Measurements from ENCODE around the gene ABTB1. TPM values are rescaled to one million over a fixed set of nuclear protein-coding genes. Genes with fewer than 3 reads are reported as not detected.
"Not testable (repeated sequence)": the region's sequence is repeated elsewhere in the genome, so short reads cannot be mapped to it uniquely, and the experiment has no call there.

Gene ABTB1
- polyA plus RNA-seq, 12 donors = 9.9 to 23.0 (median 12.8) TPM; not detected in 1

DNA sequence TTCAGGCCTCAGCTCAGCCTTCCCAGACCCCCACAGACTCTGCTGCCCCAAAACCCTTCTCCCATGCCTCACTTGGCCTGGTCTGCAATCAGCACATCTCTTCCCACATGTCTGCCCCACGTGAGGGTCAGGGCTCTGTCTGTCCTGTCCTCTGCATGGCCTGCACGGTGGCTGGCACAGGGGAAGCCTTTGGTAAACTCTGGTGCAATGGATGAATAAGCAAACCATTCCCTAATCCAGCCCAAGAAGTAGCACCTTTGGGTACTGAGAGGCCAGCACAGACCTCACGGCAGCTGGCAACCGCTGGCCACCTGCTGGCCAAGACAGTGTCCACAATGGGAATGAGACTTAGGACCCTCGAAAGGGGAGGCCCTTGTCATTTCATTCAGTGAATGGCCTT, 27.7 kb downstream of the ABTB1 start:
- no peak for DNase-seq

DNA sequence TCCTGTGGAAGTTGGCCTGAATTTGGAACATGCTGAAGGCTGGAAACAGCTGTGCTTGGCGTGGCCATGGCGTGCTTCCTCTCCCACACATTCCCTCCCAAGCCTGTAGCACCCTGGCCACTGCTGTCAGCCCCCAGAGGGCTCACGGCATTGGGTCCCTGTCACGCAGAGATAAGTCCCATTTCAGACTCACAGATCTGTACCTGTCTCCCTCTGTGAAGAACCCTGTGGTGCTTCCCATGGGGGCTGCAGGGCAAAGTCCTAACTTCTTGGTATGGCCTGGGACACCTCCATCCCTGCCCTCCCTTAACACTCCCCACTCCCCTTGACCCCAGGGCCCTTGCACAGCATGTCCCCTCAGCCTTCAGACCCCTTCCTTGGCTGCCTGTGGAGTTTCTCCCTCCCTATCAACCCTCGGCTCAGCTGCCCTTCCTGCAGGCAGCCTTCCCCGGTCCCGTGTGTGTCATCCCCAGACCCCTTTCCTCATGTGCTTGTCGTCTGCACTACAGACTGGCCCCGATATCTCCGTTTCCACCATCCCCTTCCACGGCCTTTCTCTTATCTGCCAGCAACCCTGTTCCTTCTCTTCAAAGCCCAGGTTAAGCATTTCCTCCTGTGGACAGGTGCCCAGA, 28.6 kb downstream of the ABTB1 start:
- DNase-seq = no peak

DNA sequence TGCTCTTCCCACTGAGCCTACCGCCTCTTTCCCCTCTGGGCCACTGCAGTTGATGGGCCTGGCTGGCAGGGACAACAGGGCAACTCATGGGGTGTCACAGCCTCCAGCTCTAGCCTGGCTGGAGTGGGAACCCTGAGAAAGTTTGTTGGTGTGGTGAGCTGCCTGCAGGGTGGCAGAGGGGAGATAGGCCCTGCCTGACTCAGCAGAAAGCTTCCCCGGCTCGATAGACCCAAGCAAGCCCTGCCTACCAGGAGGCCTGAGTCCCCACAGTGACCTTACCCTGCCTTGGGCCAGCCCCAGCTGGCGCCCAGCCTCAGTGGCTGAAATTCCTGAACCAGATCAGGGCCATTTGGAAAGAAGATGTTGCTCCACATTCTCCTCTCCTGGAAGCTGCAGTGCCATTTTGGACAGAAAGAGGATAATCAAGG, 29.4 kb downstream of the ABTB1 start:
- DNase-seq = no peak

DNA sequence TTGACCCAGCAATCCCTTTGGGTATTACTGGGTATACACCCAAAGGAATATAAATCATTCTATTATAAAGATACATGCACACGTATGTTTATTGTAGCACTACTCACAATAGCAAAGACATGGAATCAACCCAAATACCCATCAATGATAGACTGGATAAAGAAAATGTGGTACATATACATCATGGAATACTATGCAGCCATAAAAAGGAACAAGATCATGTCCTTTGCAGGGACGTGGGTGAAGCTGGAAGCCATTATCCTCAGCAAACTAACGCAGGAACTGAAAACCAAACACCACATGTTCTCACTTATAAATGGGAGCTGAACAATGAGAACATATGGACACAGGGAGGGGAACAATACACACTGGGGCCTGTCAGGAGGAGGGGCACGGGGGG, 32.1 kb downstream of the ABTB1 start:
- DNase-seq = not testable (repeated sequence)

DNA sequence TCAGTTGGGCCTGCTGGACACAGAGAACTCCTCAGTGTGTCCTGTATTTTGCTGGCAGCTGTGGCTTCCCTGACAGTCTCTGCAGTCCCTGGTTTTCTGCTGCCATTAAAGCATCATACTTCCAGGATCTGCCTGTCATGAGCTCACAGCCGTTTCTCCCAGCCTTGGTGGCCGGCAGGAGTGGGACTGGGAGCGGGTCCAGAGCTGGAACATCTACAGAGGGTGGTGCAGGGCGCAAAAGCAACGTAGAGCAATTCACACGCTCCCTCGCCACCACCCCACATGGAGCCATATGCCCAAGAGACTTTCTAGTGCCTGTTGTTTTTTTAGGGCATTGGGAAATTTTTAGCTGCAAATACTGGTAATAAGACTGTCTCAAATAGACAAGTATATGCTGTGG, 33.6 kb downstream of the ABTB1 start:
- no peak for DNase-seq

DNA sequence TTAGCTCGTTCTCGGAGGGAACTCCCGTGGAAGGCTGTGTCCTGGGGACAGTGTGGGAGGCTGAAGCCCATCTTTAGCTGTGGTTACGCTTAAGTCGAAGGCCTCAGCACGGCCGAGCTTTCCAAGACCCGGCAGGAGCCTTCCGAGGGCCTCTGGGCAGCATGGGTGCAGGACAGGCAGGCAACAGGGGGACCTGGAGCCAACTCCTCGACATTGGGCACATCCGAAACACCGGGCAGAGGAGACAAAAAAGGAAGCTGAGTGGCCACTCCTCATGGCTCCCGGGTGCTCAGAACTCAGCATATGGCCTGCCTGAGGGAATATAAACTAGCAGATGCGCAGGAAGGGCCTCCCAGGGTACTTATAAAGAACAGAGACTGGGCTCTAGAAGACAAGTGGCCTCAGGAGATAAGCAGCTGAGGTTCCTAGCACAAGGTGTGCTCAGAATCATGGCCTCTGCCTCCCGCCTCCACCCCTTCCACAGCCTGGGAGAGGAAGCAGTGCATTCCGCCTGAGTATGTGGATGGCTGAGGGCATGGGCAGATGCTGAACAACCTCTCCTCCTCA, 34.1 kb downstream of the ABTB1 start:
- no peak for DNase-seq

DNA sequence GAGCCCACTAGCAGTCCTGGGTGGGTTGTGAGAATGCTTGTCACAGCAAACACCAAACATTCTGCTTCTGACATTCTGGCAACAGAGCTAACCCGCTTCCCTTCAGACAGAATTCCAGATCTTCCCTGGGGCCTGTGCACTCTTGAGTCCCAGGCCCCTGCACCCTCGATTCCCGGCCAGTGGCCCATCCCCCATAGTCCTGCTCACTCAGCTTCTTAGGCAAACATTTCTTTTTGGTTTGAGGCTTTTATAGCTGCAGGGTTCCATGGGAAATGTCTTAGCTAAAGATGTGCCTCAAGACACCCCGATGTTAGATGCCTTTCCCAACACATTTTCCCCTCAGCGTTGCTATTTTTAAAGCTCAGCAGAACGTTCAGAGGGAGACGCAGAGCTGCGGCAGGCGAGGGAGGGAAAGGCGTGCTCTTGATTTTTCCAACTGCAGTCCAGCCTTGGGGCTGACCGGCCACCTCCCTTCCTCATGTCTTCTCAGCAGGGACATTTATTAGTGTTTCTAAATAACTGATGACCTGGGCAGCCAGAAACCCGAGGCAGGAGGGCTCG, 35.2 kb downstream of the ABTB1 start:
- no peak for DNase-seq

DNA sequence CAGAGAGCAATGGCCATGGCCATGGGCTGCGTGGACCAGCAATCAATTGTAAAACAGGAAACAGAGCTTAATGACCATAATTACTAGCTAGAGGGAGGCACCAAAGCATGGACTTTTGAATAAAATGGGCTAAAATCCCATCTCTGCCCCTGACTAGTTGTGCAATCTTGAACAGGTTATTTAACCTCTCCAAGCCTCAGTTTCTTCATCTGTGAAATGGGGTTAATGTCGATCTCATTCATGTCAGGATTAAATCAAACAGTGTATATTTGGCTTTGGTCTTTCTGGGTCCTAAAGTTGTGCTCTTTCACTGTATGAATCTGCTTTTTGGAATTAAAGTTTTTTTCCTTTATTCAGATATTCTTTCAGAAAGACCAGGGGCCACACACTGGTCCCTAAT, 36.1 kb downstream of the ABTB1 start:
- DNase-seq = no peak

DNA sequence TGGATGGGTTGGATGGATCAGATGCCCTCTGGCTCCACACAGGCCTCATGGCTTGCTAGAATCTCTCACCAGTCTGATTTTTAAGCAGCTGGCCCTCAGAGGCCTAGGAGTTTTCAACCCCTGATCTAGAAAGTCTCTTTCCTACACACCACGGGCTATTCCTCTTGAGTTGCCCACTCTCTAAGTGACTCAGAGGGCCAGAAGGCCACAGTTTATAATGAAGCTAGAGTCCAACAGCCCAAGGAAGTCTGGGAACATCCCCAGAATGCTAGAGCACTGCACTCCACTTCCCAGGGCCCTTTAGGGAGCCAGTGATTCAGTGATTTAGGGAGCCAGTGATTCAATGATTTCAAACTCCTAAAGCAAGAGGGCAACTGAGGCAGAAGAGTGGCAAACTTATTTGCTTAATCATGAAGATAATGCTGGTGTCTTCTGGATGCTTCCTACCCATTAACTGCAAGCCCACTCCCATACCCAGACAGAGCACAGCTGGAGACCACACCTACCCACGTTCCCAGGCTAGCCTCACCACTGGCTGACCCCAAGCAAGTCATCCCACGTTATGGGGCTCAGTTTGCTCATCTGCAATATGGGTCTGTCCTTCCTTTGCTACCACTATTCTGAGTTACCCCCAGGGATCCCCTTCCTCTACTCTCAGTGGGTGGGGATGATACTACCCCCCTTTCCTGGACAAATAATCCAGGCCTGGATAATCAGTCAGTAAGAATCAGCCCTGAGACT, 36.7 kb downstream of the ABTB1 start:
- no peak for DNase-seq

DNA sequence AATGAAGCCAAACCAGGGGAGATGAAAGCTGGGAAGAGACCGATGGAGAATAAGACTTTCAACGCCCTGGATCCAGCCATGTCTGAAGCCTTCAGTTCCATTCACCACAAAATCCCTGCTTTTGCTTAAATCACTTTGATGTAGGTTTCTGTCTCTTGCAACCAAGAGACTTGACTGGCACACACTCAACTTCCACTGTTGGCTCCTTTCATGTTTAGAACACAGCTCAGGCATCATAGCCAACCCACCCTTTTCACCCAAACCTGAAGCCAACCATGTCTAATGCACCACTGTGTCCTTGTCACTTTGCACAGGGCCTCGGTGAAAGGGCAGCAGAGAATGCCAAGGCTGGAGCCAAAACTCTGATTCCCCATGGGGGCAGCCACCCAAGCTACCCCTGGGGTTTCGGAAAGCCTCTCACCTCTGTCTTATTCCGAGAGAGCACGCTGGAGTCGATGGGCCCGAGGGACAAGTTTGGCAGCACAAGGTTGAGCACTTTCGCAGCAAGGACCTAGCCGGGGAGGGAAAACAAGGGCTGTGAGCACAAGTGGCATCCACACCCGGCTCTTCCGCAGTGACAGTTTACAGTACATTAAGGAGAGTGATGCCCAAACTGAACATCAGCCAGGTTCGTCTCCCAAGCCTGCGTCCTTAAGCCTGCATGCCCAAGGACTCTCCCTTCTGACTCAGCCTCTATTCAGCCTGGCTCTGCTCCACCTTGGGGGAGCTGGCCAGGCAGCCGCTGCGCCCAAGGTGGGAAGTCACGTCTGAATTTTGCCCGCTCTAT, 37.6 kb downstream of the ABTB1 start:
- no peak for DNase-seq

DNA sequence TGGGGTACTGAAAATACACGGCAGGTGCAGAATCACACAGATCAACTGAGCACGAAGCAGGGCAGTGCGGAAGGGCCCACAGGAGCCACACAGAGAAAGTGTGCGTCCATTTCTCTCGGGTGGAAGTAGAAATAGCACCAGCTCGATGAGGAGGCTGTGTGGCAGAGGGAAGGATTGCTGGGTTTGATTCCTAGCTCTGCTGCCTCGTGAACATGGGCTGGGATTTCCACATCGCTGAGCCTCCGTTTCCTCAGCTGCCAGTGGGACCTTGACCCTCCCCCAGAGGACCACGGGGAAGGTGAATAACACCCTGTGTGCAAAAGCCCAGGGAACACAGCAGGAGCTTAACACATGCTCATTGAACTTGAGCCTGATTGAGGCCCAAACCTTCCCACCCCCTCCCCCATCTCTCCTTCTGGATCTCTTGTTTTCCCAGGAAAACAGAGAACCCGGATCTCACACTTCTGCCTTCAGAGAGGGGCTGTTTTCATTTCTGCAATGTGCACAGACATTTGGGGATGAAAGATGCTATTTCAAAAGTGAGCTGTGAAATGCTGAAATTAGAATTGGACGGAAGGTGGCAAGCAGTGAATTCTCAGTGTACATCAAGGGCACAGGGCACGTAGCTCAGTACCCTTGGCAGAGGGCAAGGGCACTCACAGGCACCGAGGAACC, 38.4 kb downstream of the ABTB1 start:
- DNase-seq = no peak

DNA sequence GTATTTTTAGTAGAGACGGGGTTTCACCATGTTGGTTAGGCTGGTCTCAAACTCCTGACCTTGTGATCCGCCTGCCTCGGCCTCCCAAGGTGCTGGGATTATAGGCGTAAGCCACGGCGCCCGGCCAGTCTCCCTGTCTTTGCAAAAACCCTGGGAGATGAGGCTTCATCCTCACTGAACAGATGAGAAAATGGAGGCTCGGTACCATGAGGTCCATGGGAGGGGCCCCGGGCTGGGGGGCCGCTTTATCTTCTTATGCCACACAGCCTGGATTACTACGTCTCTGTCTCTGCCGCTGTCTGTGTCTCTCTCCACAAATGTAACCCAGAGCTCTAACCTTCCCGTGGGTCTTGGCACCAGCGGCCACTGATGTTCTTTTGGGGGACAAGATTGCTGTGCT, 39.1 kb downstream of the ABTB1 start:
- DNase-seq = no peak

DNA sequence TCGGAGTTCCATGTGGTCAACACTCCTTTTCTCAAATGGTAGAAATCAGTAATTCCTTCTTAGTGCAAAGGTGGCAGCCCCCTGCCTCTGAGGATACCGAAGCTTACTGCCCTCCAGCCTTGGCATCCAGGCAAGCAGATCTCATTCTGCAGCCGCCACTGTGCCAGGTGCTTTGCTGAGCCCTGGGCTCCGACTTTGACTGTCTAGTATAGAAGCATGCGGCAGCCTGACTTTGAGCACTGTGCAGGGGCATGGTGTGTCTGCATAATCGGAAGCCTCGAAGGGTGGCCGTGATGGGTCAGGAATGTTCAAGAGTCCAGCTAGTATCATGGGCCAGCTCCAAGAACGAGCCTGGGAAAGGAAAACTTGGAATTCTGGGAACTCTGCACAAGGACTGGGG, 39.7 kb downstream of the ABTB1 start:
- no peak for DNase-seq

DNA sequence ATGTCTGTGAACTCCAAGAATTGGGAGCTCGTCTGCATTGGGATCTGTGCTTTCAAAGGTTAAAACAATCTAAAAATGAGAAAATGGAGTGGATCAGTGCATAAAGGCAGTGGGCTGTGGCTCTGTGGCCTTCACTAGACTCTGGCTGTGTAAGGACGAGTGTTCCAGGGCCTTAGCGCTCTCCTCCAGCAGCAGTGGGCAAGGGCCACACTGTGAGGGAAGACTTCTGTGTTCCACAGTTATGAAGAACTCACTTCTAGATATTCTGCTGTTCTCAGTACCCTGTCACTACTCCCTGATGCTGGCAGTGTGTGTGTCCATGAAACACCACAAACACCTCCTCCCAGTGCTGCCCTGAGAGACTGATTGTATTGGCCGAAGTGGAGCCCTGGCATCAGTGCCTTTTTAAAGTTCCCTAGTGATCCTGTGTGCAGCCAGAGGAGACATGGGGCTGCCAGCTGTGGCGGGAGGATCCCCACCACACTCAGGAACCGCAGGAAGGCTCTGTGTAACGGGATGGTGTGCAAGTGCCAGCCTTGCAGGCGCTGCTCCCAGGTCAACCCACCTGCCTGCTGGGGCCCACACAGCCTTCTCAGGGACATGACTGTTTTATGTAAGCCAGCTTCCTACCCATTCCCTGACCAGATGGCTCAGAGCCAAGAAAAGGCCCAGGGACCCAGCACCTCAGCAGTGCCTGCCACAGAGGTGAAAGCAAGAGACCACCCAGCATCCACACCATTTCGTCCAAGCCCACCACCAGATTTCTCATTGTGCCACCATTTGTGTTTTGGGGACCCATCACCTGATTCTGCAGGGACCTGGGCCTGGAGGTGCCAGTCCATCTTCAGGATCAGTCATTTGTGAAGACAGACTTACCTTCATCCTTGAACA, 40.4 kb downstream of the ABTB1 start:
- no peak for DNase-seq

DNA sequence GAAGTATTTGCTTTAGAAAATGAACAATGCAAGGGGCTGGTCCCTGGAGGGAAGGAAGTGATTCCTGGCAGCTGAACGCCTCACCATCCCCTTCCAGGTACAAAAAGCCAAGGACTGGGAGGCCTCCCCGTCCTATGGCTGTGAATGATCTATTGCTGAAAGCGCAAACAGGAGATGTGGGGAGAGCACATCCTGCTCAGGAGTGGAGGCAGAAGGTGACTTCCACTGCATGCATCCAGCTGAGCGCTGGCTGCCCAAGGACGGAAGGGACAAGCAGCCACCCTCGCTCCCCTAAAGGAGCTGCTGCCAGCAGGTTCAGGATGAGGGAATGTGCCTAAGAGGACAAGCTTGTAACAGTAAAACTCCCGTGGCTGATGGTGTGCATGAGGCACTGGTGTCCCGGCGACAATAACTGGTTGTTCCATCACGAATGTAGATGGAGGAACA, 41.4 kb downstream of the ABTB1 start:
- no peak for DNase-seq

DNA sequence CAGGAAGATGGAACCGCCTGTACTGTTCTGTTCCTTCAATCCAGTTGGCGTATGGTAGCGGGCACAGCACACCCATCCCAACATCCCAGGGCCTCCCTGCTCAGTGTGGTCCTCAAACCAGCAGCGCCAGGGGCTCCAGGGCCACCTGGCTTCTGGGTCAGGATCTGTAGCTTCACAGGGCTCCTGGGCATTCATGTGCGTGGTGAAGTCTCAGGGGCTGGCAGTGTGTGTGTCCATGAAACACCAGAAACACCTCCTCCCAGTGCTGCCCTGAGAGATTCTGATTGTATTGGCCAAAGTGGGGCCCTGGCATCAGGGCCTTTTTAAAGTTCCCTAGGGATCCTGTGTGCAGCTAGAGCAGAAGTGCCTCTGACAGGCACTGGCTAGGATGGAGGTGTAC, 42.1 kb downstream of the ABTB1 start:
- no peak for DNase-seq

DNA sequence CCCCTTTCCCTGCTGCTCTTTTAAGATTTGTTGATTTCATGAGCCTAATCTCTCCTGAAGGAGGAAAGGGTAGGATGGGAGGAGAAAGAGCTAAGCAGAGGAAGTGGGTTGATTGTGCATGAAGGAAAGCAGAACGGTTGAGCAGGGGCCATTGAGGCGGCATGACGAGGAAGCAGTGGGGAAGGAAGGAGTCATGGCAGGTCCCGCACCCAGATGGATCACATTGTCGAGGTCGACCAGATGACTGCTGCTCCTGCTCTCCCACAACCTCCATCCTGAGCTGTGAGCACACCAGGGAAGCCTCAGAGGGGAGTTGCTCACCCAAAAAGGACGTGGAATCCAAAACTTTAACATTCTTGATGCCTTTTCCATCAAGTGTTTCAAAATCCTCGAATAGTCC, 42.8 kb downstream of the ABTB1 start:
- DNase-seq = no peak

DNA sequence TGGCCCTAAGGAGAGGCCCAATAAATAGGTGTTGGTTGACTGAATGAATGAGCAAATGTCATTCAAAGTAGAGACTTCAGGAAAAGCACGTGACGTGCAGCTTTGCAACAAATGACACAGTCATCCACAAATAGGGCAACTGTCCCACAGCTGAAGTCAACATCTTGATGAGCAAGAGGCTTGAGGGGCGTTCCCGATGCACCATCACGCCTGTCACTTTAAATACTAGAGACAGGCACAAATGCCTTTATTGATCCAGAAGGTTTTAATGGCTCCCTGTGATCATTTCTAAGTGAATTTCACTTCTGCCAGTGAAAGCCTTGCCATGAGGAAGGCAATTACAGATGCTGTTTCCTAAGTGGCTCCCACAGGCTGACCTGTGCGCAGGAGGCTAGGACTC, 43.6 kb downstream of the ABTB1 start:
- DNase-seq = no peak

DNA sequence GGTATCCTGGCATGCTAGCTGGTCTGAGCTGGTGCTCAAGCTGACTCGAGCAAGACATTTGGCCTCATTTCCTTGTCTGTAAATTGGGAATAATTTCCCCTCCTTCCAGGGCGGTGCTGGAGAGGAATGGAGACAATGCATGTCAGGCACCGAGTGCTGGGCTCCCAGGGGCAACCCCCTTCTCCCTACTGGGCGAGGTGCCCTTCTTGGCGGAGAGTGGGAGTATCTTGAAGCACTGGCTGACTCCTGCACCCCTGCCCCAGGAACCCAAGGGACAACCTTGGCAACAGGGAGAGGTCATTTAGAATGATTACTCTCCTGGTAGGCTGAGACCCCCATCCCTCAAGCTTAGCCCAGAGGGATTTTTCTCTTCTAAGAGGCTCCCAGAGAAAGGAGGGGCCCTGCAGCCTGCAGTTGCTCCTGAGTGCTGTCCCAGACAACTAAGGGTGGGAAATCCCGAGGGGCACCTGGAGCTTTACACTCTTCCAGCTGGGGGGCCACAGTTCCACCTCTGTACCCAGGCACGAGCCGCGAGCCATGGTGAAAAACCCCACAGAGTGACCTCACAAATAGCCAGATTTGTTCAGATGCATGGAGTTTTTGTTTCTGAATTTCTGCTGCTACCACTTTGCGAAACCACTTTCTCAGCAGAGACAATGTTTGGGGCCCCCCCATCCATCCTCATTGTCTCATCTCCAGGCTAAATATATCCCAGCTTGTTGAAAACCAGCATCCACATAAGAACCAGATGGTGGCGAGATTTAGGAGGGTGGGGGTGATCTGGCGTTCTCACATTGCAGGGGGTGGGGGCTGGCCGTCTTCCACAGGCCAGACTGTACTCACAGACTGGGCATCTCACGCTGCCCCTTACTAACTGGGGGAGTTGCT, 44.8 kb downstream of the ABTB1 start:
- DNase-seq = no peak

Measured in muscle of arm (tissue), 12 donors.